Gastrocnemius medialis (tissue), 4 donors: Measurements from ENCODE around the gene MZT2B. TPM values are rescaled to one million over a fixed set of nuclear protein-coding genes. Genes with fewer than 3 reads are reported as not detected.
"Not testable (repeated sequence)": the region's sequence is repeated elsewhere in the genome, so short reads cannot be mapped to it uniquely, and the experiment has no call there.

Source experiments
- ATAC-seq, 2 donors: fragments of 150-250 bp; one replicate each; pipeline ENCODE4 v1.9.1; 2016
- DNase-seq, 2 donors: peaks; one replicate each; pipeline ENCODE4 v3.0.0-alpha.2; 2019
- H3K27ac ChIP-seq, 4 donors: fragments of 200-600 bp; sonication (generic); 1 replicate in 1 of 4; 2 replicates in 3 of 4; pipeline ENCODE4 v1.5.1; 2016 to 2018; ENCODE audit warnings: mild to moderate bottlenecking in 2 of 4, moderate library complexity in 1 of 4
- H3K27me3 ChIP-seq, 3 donors: fragments of 200-600 bp; sonication (generic) in 2 of 3; 1 replicate in 1 of 3; 2 replicates in 2 of 3; pipeline versions ENCODE4 v1.5.1 to v1.6.0; 2016 to 2019; ENCODE audit warnings: mild to moderate bottlenecking in 1 of 3, moderate library complexity in 1 of 3
- H3K36me3 ChIP-seq, 2 donors: fragments of 200-600 bp; sonication (generic) in 1 of 2; one replicate each; pipeline ENCODE4 v1.5.1; 2017 to 2018
- H3K4me1 ChIP-seq, 2 donors: fragments of 200-600 bp; sonication (generic) in 1 of 2; one replicate each; pipeline ENCODE4 v1.5.1; 2016 to 2017; ENCODE audit warnings: mild to moderate bottlenecking in 2 of 2
- H3K4me3 ChIP-seq, 4 donors: fragments of 200-600 bp; sonication (generic) in 3 of 4; 1 replicate in 1 of 4; 2 replicates in 3 of 4; pipeline ENCODE4 v1.5.1; 2016 to 2019; ENCODE audit warnings: mild to moderate bottlenecking in 2 of 4
- H3K9me3 ChIP-seq, 3 donors: fragments of 200-600 bp; sonication (generic) in 2 of 3; 1 replicate in 1 of 3; 2 replicates in 2 of 3; pipeline ENCODE4 v1.5.1; 2016 to 2019
- POLR2A ChIP-seq, 2 donors: fragments of 450-650 bp; IDR thresholded peaks; one replicate each; pipeline ENCODE4 v1.6.1; 2017; ENCODE audit warnings: antibody characterized with exemption in 2 of 2, mild to moderate bottlenecking in 2 of 2, moderate library complexity in 2 of 2
- in situ Hi-C, 4 donors: fragments of 200-750 bp; cut with MboI; loops; one replicate each; pipeline versions ENCODE4 v1.15.0 to v1.8.0; 2017; ENCODE audit warnings: low sequenced_read_pairs in 4 of 4
- intact Hi-C: fragments of 100-400 bp; cut with DNase I; formaldehyde crosslinking; loops from one replicate; pipeline ENCODE4 v1.15.1; 2023; ENCODE audit warnings: low total_unique reads
- total RNA-seq, 4 donors: library from RNA; depleted of rRNA; stranded (reverse); fragments of >200 nt; gene quantifications; one replicate each; pipeline versions ENCODE4 v1.1.0 to v1.2.3, GENCODE V29; 2016
- TF ChIP-seq, protein P1 (sequence below), 5 experiments: fragments of 450-650 bp in 3 of 5; fragments of 200-600 bp in 2 of 5; sonication (generic) in 2 of 5; IDR thresholded peaks in 4 of 5; conservative IDR thresholded peaks in 1 of 5; 1 replicate in 4 of 5; 2 replicates in 1 of 5; pipeline ENCODE4 v1.5.1; 2016 to 2019; ENCODE audit warnings: antibody characterized with exemption in 5 of 5, mild to moderate bottlenecking in 3 of 5, moderate library complexity in 3 of 5

The MZT2B gene
- total RNA-seq, 4 donors from 2014 or later = 57.0 to 86.5 (median 69.9) TPM

DNA sequence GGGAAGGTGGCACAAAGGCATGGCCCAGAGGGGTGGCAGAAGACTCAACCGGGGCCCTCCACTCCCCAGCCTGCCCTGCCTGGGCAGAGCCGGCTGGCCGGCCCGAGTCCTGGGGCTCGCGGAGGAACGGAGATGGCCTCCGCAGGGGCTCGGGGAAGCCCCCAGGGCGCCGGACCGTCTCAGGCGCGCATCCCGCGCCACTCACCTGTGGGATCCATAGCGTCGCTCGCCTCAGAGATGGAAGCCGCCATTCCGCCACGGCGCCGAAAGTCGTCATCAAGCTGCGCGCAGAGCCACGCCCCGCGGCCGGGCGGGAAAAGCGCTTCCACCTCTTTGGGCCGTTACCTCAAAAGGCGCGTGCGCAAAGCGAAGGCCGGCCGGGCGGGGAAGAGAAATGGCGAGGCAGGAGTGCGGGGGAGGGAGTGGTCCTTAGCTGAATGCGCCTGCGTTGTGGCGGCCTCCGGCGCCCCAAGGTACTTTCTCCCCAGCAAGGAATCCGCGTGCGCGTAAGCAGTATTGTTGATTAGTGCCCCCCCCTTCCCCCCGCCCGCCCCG lies 660 bp upstream of the MZT2B start, which contains the start of gene SMPD4:
Gene SMPD4 (minus strand): TSS at position 278 of the 555 bp plus-strand sequence. CDS start 5,010 bp downstream, outside the sequence.
- Histone ChIP-seq H3K36me3 (peaks cover 0 to 7% of the 10 kb centered on the region in 2 donors), H3K27me3 (no peaks in the 10 kb centered on the region), H3K4me3 (peak within 1 kb of the TSS; percentile 88 to 99 (median 93)), H3K27ac (peak within 1 kb of the TSS; percentile 88 to 93 (median 91)), H3K4me1 (peaks cover 5 to 11% of the 10 kb centered on the region in 2 donors), H3K9me3 (no peaks in the 10 kb centered on the region)
- peak; percentile 91 to 94 for DNase-seq
- TF ChIP-seq POLR2A (IDR thresholded peaks at IDR 0.05) = no peak
- TF ChIP-seq, protein P1, sequence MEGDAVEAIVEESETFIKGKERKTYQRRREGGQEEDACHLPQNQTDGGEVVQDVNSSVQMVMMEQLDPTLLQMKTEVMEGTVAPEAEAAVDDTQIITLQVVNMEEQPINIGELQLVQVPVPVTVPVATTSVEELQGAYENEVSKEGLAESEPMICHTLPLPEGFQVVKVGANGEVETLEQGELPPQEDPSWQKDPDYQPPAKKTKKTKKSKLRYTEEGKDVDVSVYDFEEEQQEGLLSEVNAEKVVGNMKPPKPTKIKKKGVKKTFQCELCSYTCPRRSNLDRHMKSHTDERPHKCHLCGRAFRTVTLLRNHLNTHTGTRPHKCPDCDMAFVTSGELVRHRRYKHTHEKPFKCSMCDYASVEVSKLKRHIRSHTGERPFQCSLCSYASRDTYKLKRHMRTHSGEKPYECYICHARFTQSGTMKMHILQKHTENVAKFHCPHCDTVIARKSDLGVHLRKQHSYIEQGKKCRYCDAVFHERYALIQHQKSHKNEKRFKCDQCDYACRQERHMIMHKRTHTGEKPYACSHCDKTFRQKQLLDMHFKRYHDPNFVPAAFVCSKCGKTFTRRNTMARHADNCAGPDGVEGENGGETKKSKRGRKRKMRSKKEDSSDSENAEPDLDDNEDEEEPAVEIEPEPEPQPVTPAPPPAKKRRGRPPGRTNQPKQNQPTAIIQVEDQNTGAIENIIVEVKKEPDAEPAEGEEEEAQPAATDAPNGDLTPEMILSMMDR (IDR thresholded peaks at IDR 0.05 in 4 of 5, conservative IDR thresholded peaks at IDR 0.05 in 1 of 5) = no peak
- ATAC-seq = peak; percentile 94 to 95
- in situ Hi-C loops (loop anchor here in 3 of 4 donors (25.0 kb wide), 1 partner anchor 156 kb away; the partner anchor contains the start of gene IMP4 (in 3 of the 3)), intact Hi-C loops (loop anchor here (10.0 kb wide), 1 partner anchor 1857 kb away; no protein-coding TSS in a partner anchor)

DNA sequence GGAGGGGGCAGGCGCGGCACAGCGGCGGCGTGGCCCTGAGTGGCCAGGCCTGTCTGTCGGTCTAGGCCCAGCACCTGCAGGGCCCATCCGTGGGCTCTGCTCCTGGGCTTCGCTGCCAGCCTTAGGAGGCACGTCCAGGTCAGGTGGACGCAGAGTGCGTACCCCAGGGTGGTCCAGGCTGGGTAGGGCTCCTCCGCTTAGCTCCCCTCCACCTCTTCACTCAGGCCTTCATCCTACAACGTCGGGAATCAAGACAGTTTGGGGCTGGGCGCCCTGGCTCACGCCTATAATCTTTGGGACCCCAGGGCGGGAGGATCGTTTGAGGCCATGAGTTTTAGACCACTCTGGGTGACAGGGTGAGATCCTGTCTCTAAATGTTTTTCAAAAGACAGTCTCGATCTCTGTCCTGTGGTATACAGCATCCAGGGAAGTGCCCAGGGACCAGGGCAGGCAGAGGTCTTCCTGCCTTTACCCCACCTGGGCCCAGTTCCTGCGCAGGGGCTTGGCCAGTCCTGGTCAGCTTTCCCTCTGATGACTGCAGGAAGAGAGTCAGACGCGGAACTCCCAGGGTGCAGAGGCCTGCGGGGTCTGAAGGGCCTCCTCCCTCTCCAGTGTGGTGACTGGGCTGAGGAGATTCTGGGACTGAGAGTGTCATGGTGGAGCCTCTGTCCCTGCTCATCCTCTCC lies 907 bp downstream of the MZT2B start:
- in situ Hi-C loops = loop anchor here in 3 of 4 donors (25.0 kb wide), 1 partner anchor 154 kb away; the partner anchor contains the start of gene IMP4 (in 3 of the 3)
- not testable (repeated sequence) for DNase-seq, ATAC-seq, H3K9me3 ChIP-seq, H3K36me3 ChIP-seq, H3K27me3 ChIP-seq
- intact Hi-C loops = loop anchor here (2.0 to 10.0 kb wide), 3 partner anchors 150 to 1858 kb away; partner anchors contain the start of gene IMP4
- peaks cover 5 to 11% of the 10 kb centered on the region in 2 donors for H3K4me1 ChIP-seq
- H3K27ac ChIP-seq = peak overlapping the region; percentile 17 to 59 (median 40)
- H3K4me3 ChIP-seq = peak overlapping the region; percentile 41 to 99 (median 93)

DNA sequence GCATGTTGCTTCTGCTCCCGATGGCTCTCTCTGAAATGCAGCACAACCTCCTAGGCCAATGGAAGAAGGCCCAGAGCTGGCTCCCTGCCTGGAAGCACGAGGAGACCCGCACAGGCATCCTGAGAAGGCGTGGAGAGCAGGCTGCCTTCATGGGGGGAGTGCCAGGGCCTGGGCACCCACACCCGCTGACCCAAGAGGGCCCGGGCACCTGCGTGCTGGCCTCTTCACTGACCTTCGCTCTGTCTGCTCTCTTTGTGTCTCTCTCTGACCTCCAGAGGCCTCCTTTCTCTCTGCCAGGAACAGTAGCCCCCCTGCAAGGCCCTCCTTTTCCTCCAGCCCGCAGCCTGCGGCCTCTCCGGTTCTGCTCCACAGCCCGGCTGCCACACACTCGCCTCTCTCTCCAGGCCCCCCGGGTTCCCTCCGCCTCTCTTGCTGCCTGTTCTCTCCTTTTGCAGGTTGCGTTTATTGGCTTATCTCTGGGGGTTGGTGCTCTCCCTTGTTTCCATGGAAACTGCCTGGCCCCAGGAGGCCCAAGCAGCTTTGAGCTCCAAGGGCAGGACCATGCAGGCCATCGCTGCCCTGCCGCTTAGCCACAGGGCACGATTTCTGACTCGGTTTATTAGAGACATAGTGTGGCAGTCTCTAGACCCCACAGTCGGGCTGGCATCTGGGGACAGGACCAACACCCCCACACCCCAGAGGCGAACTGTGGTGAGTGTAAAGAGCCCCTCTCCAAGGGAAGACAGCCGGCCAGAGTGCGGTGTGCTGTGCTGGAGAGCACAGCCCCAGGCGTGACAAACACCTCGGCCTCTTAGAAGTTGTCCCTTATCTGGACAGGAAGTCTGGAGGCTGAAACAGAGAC lies 1.7 kb downstream of the MZT2B start:
- in situ Hi-C loops = loop anchor here in 3 of 4 donors (25.0 kb wide), 1 partner anchor 154 kb away; the partner anchor contains the start of gene IMP4 (in 3 of the 3)
- H3K27ac ChIP-seq = no peak overlapping the region
- no peaks in the 10 kb centered on the region for H3K9me3 ChIP-seq
- H3K27me3 ChIP-seq = no peaks in the 10 kb centered on the region
- DNase-seq (peak in 1 of 2 donors; percentile 20), ATAC-seq (no peak)
- TF ChIP-seq, protein P1 (IDR thresholded peaks at IDR 0.05 in 4 of 5, conservative IDR thresholded peaks at IDR 0.05 in 1 of 5) = no peak
- no peak for TF ChIP-seq POLR2A (IDR thresholded peaks at IDR 0.05)
- H3K4me3 ChIP-seq = peak overlapping the region in 1 of 4 donors; percentile 99
- H3K4me1 ChIP-seq = peaks cover 5 to 11% of the 10 kb centered on the region in 2 donors
- peaks cover 0 to 7% of the 10 kb centered on the region in 2 donors for H3K36me3 ChIP-seq
- intact Hi-C loops = loop anchor here (2.0 to 10.0 kb wide), 3 partner anchors 149 to 1859 kb away; partner anchors contain the start of gene IMP4

DNA sequence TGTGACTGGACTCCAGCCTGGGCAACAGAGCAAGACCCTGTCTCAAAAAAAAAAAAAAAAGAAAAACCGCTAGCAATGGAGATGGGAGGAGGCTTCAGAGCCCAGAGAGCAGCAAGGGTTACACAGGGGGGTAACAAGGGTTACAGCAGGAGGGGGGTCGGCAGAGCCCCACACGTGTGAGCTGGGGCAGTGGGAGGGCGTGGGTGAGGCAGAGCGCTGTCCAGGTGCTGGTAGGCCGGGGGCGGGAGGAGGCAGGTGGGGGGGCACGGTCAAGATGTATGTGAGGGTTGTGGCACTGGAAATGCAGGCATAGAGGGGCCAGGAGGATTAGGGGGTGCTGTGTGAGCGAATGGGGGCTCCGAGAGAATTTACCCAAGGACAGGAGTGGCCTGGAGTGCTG lies 3.4 kb downstream of the MZT2B start:
- no peak for ATAC-seq
- H3K9me3 ChIP-seq = no peaks in the 10 kb centered on the region
- TF ChIP-seq, protein P1 (IDR thresholded peaks at IDR 0.05 in 4 of 5, conservative IDR thresholded peaks at IDR 0.05 in 1 of 5) = no peak
- TF ChIP-seq POLR2A (IDR thresholded peaks at IDR 0.05) = no peak
- DNase-seq = no peak
- in situ Hi-C loops (loop anchor here in 3 of 4 donors (25.0 kb wide), 1 partner anchor 152 kb away; the partner anchor contains the start of gene IMP4 (in 3 of the 3)), intact Hi-C loops (loop anchor here (5.0 to 10.0 kb wide), 2 partner anchors 1302 to 1861 kb away; no protein-coding TSS in a partner anchor)
- peaks cover 1 to 8% of the 10 kb centered on the region in 2 donors for H3K4me1 ChIP-seq
- no peak overlapping the region for H3K4me3 ChIP-seq
- peaks cover 0 to 7% of the 10 kb centered on the region in 2 donors for H3K36me3 ChIP-seq
- no peak overlapping the region for H3K27ac ChIP-seq
- H3K27me3 ChIP-seq = no peaks in the 10 kb centered on the region
